A549 (cell line): ENCODE measurements around the gene TMEM250. TPM values are rescaled to one million over a fixed set of nuclear protein-coding genes. Genes with fewer than 3 reads are reported as not detected.

ENCODE experiments used
- ATAC-seq, 2 experiments: fragments of 200-7000 bp in 1 of 2; fragments of >200 bp in 1 of 2; cut with Nextera tagmentation in 1 of 2; cut with Tn5 transposase in 1 of 2; 3 replicates each; pipeline versions ENCODE4 v1.8.0 to v1.9.1; 2018 to 2020; ENCODE audit warnings: mild to moderate bottlenecking in 1 of 2, moderate library complexity in 1 of 2
- CTCF ChIA-PET: fragments of 300-600 bp; sonication (Branson Sonifier 250); formaldehyde crosslinking; extraction: SDS; loops from one replicate; lab custom pipeline; 2021; ENCODE audit warnings: antibody characterized with exemption, inconsistent platforms; lab: Yijun Ruan, JAX
- POLR2A ChIA-PET: fragments of 350-600 bp; formaldehyde crosslinking; extraction: SDS; loops from one replicate; lab custom pipeline; 2021; ENCODE audit warnings: antibody characterized with exemption, inconsistent platforms; lab: Yijun Ruan, JAX
- DNase-seq, 2 experiments: peaks; one replicate each; pipeline versions ENCODE4 v3.0.0 to v3.0.0-alpha.2; 2011 to 2016; ENCODE audit warnings: low read depth in 1 of 2, low spot score in 1 of 2
- FAIRE-seq: peaks from 2 replicates; lab custom pipeline; 2011; peaks lifted over from hg19 to GRCh38; lab: Jason Lieb, UNC
- H3K27ac ChIP-seq, 2 experiments: fragments of >200 bp; sonication (Bioruptor Twin); formaldehyde crosslinking; 3 replicates each; pipeline ENCODE4 v1.5.1; 2016 to 2017
- H3K4me1 ChIP-seq: fragments of >200 bp; sonication (Bioruptor Twin); formaldehyde crosslinking; 3 replicates; pipeline ENCODE4 v1.6.1; 2016
- H3K4me2 ChIP-seq: fragments of >200 bp; sonication (Bioruptor Twin); formaldehyde crosslinking; 3 replicates; pipeline ENCODE4 v1.6.1; 2016
- H3K4me3 ChIP-seq: fragments of >200 bp; sonication (Bioruptor Twin); formaldehyde crosslinking; 3 replicates; pipeline ENCODE4 v1.5.1; 2016
- H3K9me3 ChIP-seq: fragments of >200 bp; sonication (Bioruptor Twin); formaldehyde crosslinking; 3 replicates; pipeline ENCODE4 v1.6.1; 2016
- CBX2 ChIP-seq: fragments of 200-600 bp; sonication (generic); IDR thresholded peaks from 2 replicates; pipeline ENCODE4 v1.6.1; 2016; ENCODE audit warnings: low read depth, mild to moderate bottlenecking, borderline replicate concordance
- CHD2 ChIP-seq: fragments of 150-350 bp; IDR thresholded peaks from 2 replicates; pipeline ENCODE4 v1.6.1; 2014; ENCODE audit warnings: low read length; ENCODE audit not compliant: partially characterized antibody
- CHD4 ChIP-seq: fragments of 200-600 bp; sonication (generic); IDR thresholded peaks from 2 replicates; pipeline ENCODE4 v1.6.1; 2016; ENCODE audit warnings: antibody characterized with exemption, mild to moderate bottlenecking, borderline replicate concordance
- EHF ChIP-seq: fragments of 250-450 bp; sonication (Bioruptor Pico); IDR thresholded peaks from 2 replicates; pipeline ENCODE4 v1.5.0; 2020; ENCODE audit warnings: mild to moderate bottlenecking
- EP300 ChIP-seq, 2 experiments: fragments of >200 bp; sonication (Bioruptor Twin); formaldehyde crosslinking; IDR thresholded peaks; 2 replicates in 1 of 2; 3 replicates in 1 of 2; pipeline ENCODE4 v1.6.1; 2016 to 2017
- ESRRA ChIP-seq: fragments of 150-350 bp; IDR thresholded peaks from 2 replicates; pipeline ENCODE4 v1.6.1; 2014; ENCODE audit warnings: mild to moderate bottlenecking, low read length, borderline replicate concordance
- GATA3 ChIP-seq: IDR thresholded peaks from 2 replicates; pipeline ENCODE4 v1.6.1; 2012; ENCODE audit warnings: borderline replicate concordance
- HDAC2 ChIP-seq: fragments of 200-600 bp; sonication (generic); IDR thresholded peaks from 2 replicates; pipeline ENCODE4 v1.6.1; 2016
- HOXA7 ChIP-seq: fragments of 250-450 bp; sonication (Bioruptor Pico); IDR thresholded peaks from 2 replicates; pipeline ENCODE4 v1.5.0; 2020; ENCODE audit warnings: mild to moderate bottlenecking, moderate library complexity
- JUNB ChIP-seq: fragments of >200 bp; sonication (Bioruptor Twin); formaldehyde crosslinking; IDR thresholded peaks from 2 replicates; pipeline ENCODE4 v1.6.1; 2016
- KDM5A ChIP-seq: fragments of 200-600 bp; sonication (generic); IDR thresholded peaks from 2 replicates; pipeline ENCODE4 v1.6.1; 2016; ENCODE audit warnings: antibody characterized with exemption, mild to moderate bottlenecking
- MAZ ChIP-seq: fragments of 150-350 bp; IDR thresholded peaks from 2 replicates; pipeline ENCODE4 v1.6.1; 2014; ENCODE audit warnings: antibody characterized with exemption, low read depth, low read length, borderline replicate concordance
- MYC ChIP-seq: IDR thresholded peaks from 2 replicates; pipeline ENCODE4 v1.6.1; 2012; ENCODE audit warnings: mild to moderate bottlenecking, inconsistent platforms, low read length, improper control_type of control experiment, borderline replicate concordance
- NR3C1 ChIP-seq: fragments of >200 bp; sonication (Bioruptor Twin); formaldehyde crosslinking; IDR thresholded peaks from 3 replicates; pipeline ENCODE4 v1.6.1; 2017
- RAD21 ChIP-seq, 2 experiments: fragments of >200 bp in 1 of 2; sonication (Bioruptor Twin) in 1 of 2; formaldehyde crosslinking in 1 of 2; IDR thresholded peaks in 1 of 2; conservative IDR thresholded peaks in 1 of 2; 2 replicates in 1 of 2; 3 replicates in 1 of 2; pipeline ENCODE4 v1.6.1; 2012 to 2018; ENCODE audit warnings: inconsistent platforms in 1 of 2
- RARB ChIP-seq: fragments of 250-450 bp; sonication (Bioruptor Pico); IDR thresholded peaks from 2 replicates; pipeline ENCODE4 v1.8.0; 2021; ENCODE audit warnings: mild to moderate bottlenecking, moderate library complexity
- RCOR1 ChIP-seq: fragments of 150-350 bp; IDR thresholded peaks from 2 replicates; pipeline ENCODE4 v1.6.1; 2014; ENCODE audit warnings: antibody characterized with exemption, low read length, low read depth
- SMC3 ChIP-seq: fragments of >200 bp; sonication (Bioruptor Twin); formaldehyde crosslinking; IDR thresholded peaks from 3 replicates; pipeline ENCODE4 v1.6.1; 2018; ENCODE audit warnings: inconsistent platforms
- SREBF2 ChIP-seq: fragments of 450-650 bp; IDR thresholded peaks from 2 replicates; pipeline ENCODE4 v1.6.1; 2014; ENCODE audit warnings: mild to moderate bottlenecking, moderate library complexity
- TP53 ChIP-seq: fragments of 250-450 bp; sonication (Bioruptor Pico); IDR thresholded peaks from 2 replicates; pipeline ENCODE4 v1.5.0; 2021; ENCODE audit warnings: mild to moderate bottlenecking, moderate library complexity
- ZC3H11A ChIP-seq: fragments of 450-650 bp; IDR thresholded peaks from 2 replicates; pipeline ENCODE4 v1.6.1; 2014; ENCODE audit warnings: antibody characterized with exemption, mild to moderate bottlenecking
- ZFP36 ChIP-seq: fragments of 450-650 bp; IDR thresholded peaks from 2 replicates; pipeline ENCODE4 v1.6.1; 2014; ENCODE audit warnings: borderline replicate concordance; ENCODE audit not compliant: partially characterized antibody
- WGBS: methylation state at CpG from one replicate; pipeline ENCODE4 v1.1.6; 2017; ENCODE audit errors: missing lambda C conversion rate; 5-methylcytosine and 5-hydroxymethylcytosine counted together
- polyA plus RNA-seq, 4 experiments: library from polyadenylated mRNA; depleted of rRNA in 3 of 4; stranded (reverse); fragments of >200 nt; fragmentation: RNase III in 1 of 4; extraction: RNeasy Plus Mini Kit Qiagen cat#74134 plus additional on column Dnase treatment in 1 of 4; gene quantifications; 2 replicates in 3 of 4; 3 replicates in 1 of 4; pipeline ENCODE4 v1.2.3, GENCODE V29; 2011 to 2017
- TF ChIP-seq, protein P1 (sequence below): fragments of 200-600 bp; sonication (generic); IDR thresholded peaks from 2 replicates; pipeline ENCODE4 v1.6.1; 2016; ENCODE audit warnings: antibody characterized with exemption, mild to moderate bottlenecking, moderate library complexity
- TF ChIP-seq, protein P2 (sequence below): fragments of 150-350 bp; IDR thresholded peaks from 2 replicates; pipeline ENCODE4 v1.6.1; 2014; ENCODE audit warnings: low read depth, mild to moderate bottlenecking, low read length
- TF ChIP-seq, protein P3 (sequence below): fragments of >200 bp; sonication (Bioruptor Twin); formaldehyde crosslinking; IDR thresholded peaks from 2 replicates; pipeline ENCODE4 v1.6.1; 2016
- TF ChIP-seq, protein P4 (sequence below): fragments of 250-450 bp; sonication (Bioruptor Pico); IDR thresholded peaks from 2 replicates; pipeline ENCODE4 v1.5.0; 2021; ENCODE audit warnings: mild to moderate bottlenecking, moderate library complexity, borderline replicate concordance
- TF ChIP-seq, protein P5 (sequence below): fragments of 450-650 bp; IDR thresholded peaks from 2 replicates; pipeline ENCODE4 v1.6.1; 2014; ENCODE audit warnings: antibody characterized with exemption

Gene TMEM250
- polyA plus RNA-seq, 2 of the 4 experiments (the other 2 are of a cell fraction): 13.0 to 35.2 TPM

DNA sequence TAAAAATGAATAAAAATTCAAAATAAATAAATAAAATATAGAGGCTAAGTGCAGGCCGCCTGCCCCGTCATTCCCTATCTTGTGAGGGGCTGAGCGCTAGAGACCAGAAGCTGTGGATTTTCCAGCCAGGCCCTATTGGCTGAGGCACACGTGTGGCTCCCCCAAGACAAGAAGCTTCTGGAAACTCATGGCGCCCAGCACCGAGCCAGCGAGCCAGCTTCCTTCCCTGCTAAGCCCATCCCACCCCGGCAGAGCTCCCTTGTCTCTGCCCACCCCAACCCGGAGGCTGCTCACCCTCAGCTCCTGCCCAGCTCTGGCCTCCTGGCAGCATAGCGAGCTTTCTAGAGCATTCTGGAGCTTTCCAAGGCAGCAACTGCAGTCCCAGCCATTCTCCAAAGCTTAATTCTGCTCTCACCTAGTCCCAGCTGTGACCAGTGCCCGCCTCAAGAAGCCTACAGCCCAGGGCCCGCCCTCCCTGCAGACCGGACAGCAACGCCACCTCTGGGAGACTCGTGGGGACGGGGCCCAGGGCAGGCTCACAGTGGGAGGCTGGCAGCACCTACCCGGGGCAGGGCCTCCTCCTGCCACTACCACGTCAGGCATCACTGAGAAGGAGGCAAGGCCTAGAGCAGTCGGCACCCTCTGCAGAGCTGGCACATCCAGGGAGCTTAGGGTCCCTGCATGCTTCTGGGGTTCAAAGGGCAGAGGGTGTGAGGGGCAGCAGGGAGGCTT lies 23.2 kb upstream of the TMEM250 start:
- Histone ChIP-seq H3K27ac (no peak overlapping the region), H3K4me2 (no peak overlapping the region), H3K4me3 (no peak overlapping the region), H3K4me1 (no peaks in the 10 kb centered on the region), H3K9me3 (no peaks in the 10 kb centered on the region)
- TF ChIP-seq GATA3 (no peak), JUNB (no peak), KDM5A (no peak), HOXA7 (CRISPR knock-in tag) (no peak), ZC3H11A (no peak), CHD2 (no peak), TP53 (CRISPR knock-in tag) (no peak), EP300 (IDR thresholded peaks at IDR 0.05) (no peak), MYC (no peak), RARB (no peak), SREBF2 (no peak)
- TF ChIP-seq, protein P1, sequence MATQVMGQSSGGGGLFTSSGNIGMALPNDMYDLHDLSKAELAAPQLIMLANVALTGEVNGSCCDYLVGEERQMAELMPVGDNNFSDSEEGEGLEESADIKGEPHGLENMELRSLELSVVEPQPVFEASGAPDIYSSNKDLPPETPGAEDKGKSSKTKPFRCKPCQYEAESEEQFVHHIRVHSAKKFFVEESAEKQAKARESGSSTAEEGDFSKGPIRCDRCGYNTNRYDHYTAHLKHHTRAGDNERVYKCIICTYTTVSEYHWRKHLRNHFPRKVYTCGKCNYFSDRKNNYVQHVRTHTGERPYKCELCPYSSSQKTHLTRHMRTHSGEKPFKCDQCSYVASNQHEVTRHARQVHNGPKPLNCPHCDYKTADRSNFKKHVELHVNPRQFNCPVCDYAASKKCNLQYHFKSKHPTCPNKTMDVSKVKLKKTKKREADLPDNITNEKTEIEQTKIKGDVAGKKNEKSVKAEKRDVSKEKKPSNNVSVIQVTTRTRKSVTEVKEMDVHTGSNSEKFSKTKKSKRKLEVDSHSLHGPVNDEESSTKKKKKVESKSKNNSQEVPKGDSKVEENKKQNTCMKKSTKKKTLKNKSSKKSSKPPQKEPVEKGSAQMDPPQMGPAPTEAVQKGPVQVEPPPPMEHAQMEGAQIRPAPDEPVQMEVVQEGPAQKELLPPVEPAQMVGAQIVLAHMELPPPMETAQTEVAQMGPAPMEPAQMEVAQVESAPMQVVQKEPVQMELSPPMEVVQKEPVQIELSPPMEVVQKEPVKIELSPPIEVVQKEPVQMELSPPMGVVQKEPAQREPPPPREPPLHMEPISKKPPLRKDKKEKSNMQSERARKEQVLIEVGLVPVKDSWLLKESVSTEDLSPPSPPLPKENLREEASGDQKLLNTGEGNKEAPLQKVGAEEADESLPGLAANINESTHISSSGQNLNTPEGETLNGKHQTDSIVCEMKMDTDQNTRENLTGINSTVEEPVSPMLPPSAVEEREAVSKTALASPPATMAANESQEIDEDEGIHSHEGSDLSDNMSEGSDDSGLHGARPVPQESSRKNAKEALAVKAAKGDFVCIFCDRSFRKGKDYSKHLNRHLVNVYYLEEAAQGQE: no peak
- TF ChIP-seq, protein P2, sequence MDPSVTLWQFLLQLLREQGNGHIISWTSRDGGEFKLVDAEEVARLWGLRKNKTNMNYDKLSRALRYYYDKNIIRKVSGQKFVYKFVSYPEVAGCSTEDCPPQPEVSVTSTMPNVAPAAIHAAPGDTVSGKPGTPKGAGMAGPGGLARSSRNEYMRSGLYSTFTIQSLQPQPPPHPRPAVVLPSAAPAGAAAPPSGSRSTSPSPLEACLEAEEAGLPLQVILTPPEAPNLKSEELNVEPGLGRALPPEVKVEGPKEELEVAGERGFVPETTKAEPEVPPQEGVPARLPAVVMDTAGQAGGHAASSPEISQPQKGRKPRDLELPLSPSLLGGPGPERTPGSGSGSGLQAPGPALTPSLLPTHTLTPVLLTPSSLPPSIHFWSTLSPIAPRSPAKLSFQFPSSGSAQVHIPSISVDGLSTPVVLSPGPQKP: no peak
- POLR2A ChIA-PET: no interaction called here
- ATAC-seq (0 out of 6 replicates have a peak, but pooled peaks of 1 of the 2 experiments have one; percentile 15), DNase-seq (no peak), FAIRE-seq (no peak)
- WGBS: 77% methylated on average over 15 of the region's 19 CpGs
- CTCF ChIA-PET: interaction anchor here (0.8 to 2.2 kb wide), 10 partner anchors 16 to 538 kb away, joined by 3 to 10 read pairs (median 5); no protein-coding TSS in a partner anchor

DNA sequence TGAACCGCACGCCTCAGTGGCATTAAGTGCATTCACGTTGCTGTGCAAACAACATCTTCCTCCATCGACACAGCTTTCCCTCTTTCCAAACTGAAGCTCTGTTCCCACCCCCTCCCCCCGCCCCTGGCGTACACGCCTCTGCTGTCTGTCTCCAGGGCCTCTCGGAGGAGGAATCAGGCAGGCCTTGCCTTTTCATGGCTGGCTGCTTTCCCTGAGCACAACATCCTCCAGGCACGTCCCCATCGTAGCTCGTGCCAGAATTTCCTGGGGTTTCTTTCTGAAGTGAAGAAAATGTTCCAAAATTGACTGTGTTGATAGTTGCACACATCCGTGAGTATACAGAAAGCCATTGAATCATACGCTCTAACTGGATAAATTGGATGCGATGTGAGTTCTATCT lies 22.3 kb upstream of the TMEM250 start:
- Histone ChIP-seq H3K4me3 (no peak overlapping the region), H3K9me3 (no peaks in the 10 kb centered on the region), H3K27ac (no peak overlapping the region), H3K4me2 (no peak overlapping the region), H3K4me1 (no peaks in the 10 kb centered on the region)
- TF ChIP-seq CHD2 (no peak), RAD21 (conservative IDR thresholded peaks at IDR 0.05 in 1 of 2, IDR thresholded peaks at IDR 0.05 in 1 of 2) (no peak), HDAC2 (no peak), HOXA7 (CRISPR knock-in tag) (no peak), RCOR1 (no peak), ZFP36 (no peak), MAZ (no peak), TP53 (CRISPR knock-in tag) (no peak), NR3C1 (no peak), ESRRA (no peak), CBX2 (no peak), SMC3 (no peak), CHD4 (no peak), EP300 (IDR thresholded peaks at IDR 0.05) (no peak), EHF (no peak)
- TF ChIP-seq, protein P3, sequence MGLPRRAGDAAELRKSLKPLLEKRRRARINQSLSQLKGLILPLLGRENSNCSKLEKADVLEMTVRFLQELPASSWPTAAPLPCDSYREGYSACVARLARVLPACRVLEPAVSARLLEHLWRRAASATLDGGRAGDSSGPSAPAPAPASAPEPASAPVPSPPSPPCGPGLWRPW: no peak
- TF ChIP-seq, protein P4, sequence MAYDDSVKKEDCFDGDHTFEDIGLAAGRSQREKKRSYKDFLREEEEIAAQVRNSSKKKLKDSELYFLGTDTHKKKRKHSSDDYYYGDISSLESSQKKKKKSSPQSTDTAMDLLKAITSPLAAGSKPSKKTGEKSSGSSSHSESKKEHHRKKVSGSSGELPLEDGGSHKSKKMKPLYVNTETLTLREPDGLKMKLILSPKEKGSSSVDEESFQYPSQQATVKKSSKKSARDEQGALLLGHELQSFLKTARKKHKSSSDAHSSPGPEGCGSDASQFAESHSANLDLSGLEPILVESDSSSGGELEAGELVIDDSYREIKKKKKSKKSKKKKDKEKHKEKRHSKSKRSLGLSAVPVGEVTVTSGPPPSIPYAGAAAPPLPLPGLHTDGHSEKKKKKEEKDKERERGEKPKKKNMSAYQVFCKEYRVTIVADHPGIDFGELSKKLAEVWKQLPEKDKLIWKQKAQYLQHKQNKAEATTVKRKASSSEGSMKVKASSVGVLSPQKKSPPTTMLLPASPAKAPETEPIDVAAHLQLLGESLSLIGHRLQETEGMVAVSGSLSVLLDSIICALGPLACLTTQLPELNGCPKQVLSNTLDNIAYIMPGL (CRISPR knock-in tag): no peak
- TF ChIP-seq, protein P5, sequence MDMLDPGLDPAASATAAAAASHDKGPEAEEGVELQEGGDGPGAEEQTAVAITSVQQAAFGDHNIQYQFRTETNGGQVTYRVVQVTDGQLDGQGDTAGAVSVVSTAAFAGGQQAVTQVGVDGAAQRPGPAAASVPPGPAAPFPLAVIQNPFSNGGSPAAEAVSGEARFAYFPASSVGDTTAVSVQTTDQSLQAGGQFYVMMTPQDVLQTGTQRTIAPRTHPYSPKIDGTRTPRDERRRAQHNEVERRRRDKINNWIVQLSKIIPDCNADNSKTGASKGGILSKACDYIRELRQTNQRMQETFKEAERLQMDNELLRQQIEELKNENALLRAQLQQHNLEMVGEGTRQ: no peak
- TF ChIP-seq, protein P2: no peak
- DNase-seq (no peak), FAIRE-seq (no peak), ATAC-seq (no peak)
- WGBS: 84% methylated on average over 12 of the region's 14 CpGs
- ChIA-PET POLR2A (no interaction called here), CTCF (interaction anchor here (0.6 to 3.9 kb wide), 12 partner anchors 17 to 537 kb away, joined by 3 to 20 read pairs (median 6); no protein-coding TSS in a partner anchor)
